Liver (tissue), 9 donors: ENCODE measurements around the gene PABPN1L. TPM values are rescaled to one million over a fixed set of nuclear protein-coding genes. Genes with fewer than 3 reads are reported as not detected.

Experiments used
- DNase-seq: peaks from one replicate; pipeline ENCODE4 v3.0.0-alpha.2; 2017; ENCODE audit warnings: low spot score
- H3K27ac ChIP-seq, 2 donors: one replicate each; pipeline ENCODE4 v1.7.0; 2013; ENCODE audit warnings: inconsistent platforms in 2 of 2, low read length in 2 of 2, control low read depth in 1 of 2, low read depth in 1 of 2, mild to moderate bottlenecking in 1 of 2
- H3K27me3 ChIP-seq, 4 donors: one replicate each; pipeline versions ENCODE4 v1.6.1 to v1.7.0; 2013; ENCODE audit warnings: low read length in 3 of 4, inconsistent platforms in 1 of 4, mild to moderate bottlenecking in 1 of 4, moderate library complexity in 1 of 4; ENCODE audit not compliant: control insufficient read depth in 4 of 4, insufficient read depth in 4 of 4
- H3K36me3 ChIP-seq, 4 donors: one replicate each; pipeline versions ENCODE4 v1.6.1 to v1.7.0; 2013; ENCODE audit warnings: low read length in 3 of 4, mild to moderate bottlenecking in 3 of 4, low read depth in 1 of 4, moderate library complexity in 1 of 4; ENCODE audit not compliant: control insufficient read depth in 4 of 4, insufficient read depth in 3 of 4
- H3K4me1 ChIP-seq, 4 donors: one replicate each; pipeline versions ENCODE4 v1.6.1 to v1.7.0; 2013; ENCODE audit warnings: low read length in 3 of 4, mild to moderate bottlenecking in 3 of 4, moderate library complexity in 1 of 4; ENCODE audit not compliant: control insufficient read depth in 4 of 4, insufficient read depth in 4 of 4
- H3K4me3 ChIP-seq, 3 donors: one replicate each; pipeline versions ENCODE4 v1.6.1 to v1.7.0; 2013; ENCODE audit warnings: low read length in 3 of 3, control low read depth in 1 of 3, low read depth in 1 of 3, mild to moderate bottlenecking in 1 of 3
- H3K9ac ChIP-seq, 2 donors: one replicate each; pipeline ENCODE4 v1.7.0; 2013; ENCODE audit warnings: low read length in 2 of 2, mild to moderate bottlenecking in 2 of 2, moderate library complexity in 2 of 2, control low read depth in 1 of 2, low read depth in 1 of 2
- H3K9me3 ChIP-seq, 4 donors: one replicate each; pipeline versions ENCODE4 v1.6.1 to v1.7.0; 2013; ENCODE audit warnings: low read length in 3 of 4; ENCODE audit not compliant: control insufficient read depth in 4 of 4
- EGR1 ChIP-seq, 2 donors: IDR thresholded peaks; 2 replicates each; pipeline ENCODE4 v1.6.1; 2016 to 2018; ENCODE audit warnings: antibody characterized with exemption in 2 of 2, low read depth in 2 of 2
- FOXA1 ChIP-seq: IDR thresholded peaks from 2 replicates; pipeline ENCODE4 v1.6.1; 2016; ENCODE audit warnings: antibody characterized with exemption
- GABPA ChIP-seq, 2 donors: IDR thresholded peaks in 1 of 2; conservative IDR thresholded peaks in 1 of 2; 2 replicates each; pipeline ENCODE4 v1.6.1; 2016; ENCODE audit warnings: antibody characterized with exemption in 2 of 2, mild to moderate bottlenecking in 1 of 2, moderate library complexity in 1 of 2
- HNF4A ChIP-seq, 2 donors: conservative IDR thresholded peaks; 2 replicates each; pipeline ENCODE4 v1.6.1; 2016; ENCODE audit warnings: antibody characterized with exemption in 2 of 2, mild to moderate bottlenecking in 2 of 2
- HNF4G ChIP-seq: IDR thresholded peaks from 2 replicates; pipeline ENCODE4 v1.6.1; 2016; ENCODE audit warnings: antibody characterized with exemption
- JUND ChIP-seq, 2 donors: IDR thresholded peaks; 2 replicates each; pipeline ENCODE4 v1.6.1; 2016; ENCODE audit warnings: antibody characterized with exemption in 2 of 2
- NR2F2 ChIP-seq: IDR thresholded peaks from 2 replicates; pipeline ENCODE4 v1.6.1; 2016; ENCODE audit warnings: antibody characterized with exemption
- RAD21 ChIP-seq, 2 donors: IDR thresholded peaks; 2 replicates each; pipeline ENCODE4 v1.6.1; 2016; ENCODE audit warnings: antibody characterized with exemption in 2 of 2, mild to moderate bottlenecking in 2 of 2
- REST ChIP-seq: IDR thresholded peaks from 2 replicates; pipeline ENCODE4 v1.6.1; 2016; ENCODE audit warnings: antibody characterized with exemption, mild to moderate bottlenecking
- RXRA ChIP-seq, 2 donors: IDR thresholded peaks; 2 replicates each; pipeline ENCODE4 v1.6.1; 2017 to 2018; ENCODE audit warnings: antibody characterized with exemption in 2 of 2, mild to moderate bottlenecking in 1 of 2
- SP1 ChIP-seq: IDR thresholded peaks from 2 replicates; pipeline ENCODE4 v1.6.1; 2018; ENCODE audit warnings: antibody characterized with exemption, mild to moderate bottlenecking
- TAF1 ChIP-seq: conservative IDR thresholded peaks from 2 replicates; pipeline ENCODE4 v1.6.1; 2016; ENCODE audit warnings: antibody characterized with exemption, mild to moderate bottlenecking
- YY1 ChIP-seq: IDR thresholded peaks from 2 replicates; pipeline ENCODE4 v1.6.1; 2016; ENCODE audit warnings: antibody characterized with exemption, mild to moderate bottlenecking
- WGBS: extraction: QIAGEN DNeasy Blood & Tissue Kit; methylation state at CpG from one replicate; pipeline ENCODE4 v1.1.7; 2013; 5-methylcytosine and 5-hydroxymethylcytosine counted together
- polyA plus RNA-seq, 2 donors: library from polyadenylated mRNA; stranded (reverse) in 1 of 2; unstranded in 1 of 2; fragments of 200-250 nt in 1 of 2; fragments of >200 nt in 1 of 2; fragmentation: Nextera tagmentation in 1 of 2; extraction: Ambion mirVana in 1 of 2; gene quantifications; one replicate each; pipeline versions ENCODE4 v1.2.1 to v1.2.3, GENCODE V29; 2013 to 2015
- total RNA-seq, 2 donors: library from RNA; depleted of rRNA; stranded (reverse); fragments of >200 nt; gene quantifications; one replicate each; pipeline ENCODE4 v1.2.3, GENCODE V29; 2014
- TF ChIP-seq, protein P1 (sequence below): IDR thresholded peaks from 2 replicates; pipeline ENCODE4 v1.6.1; 2016; ENCODE audit warnings: antibody characterized with exemption
- TF ChIP-seq, protein P2 (sequence below): fragments of 150-350 bp; IDR thresholded peaks from 2 replicates; pipeline ENCODE4 v1.5.1; 2017; ENCODE audit warnings: improper control_type of control experiment, low read depth, low read length; ENCODE audit not compliant: missing input control
- donor health status: healthy.
- donor health status: healthy.
- donor health status: healthy.
- donor health status: healthy.
- donor health status: healthy.

The PABPN1L gene
- total and polyA plus RNA-seq, 4 donors: 0.09 TPM; not detected in 3

GRCh38 chr16:88881007-88881615 lies 14.7 kb upstream of the PABPN1L start:
- peaks cover 0 to 10% (median 2%) of the 10 kb centered on the region in 4 donors for H3K36me3 ChIP-seq
- TF ChIP-seq, protein P1, sequence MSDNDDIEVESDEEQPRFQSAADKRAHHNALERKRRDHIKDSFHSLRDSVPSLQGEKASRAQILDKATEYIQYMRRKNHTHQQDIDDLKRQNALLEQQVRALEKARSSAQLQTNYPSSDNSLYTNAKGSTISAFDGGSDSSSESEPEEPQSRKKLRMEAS: no peak
- TF ChIP-seq EGR1 (IDR thresholded peaks at IDR 0.05; ENCODE audit: low read depth in 2 of 2): no peak
- TF ChIP-seq YY1: no peak
- TF ChIP-seq JUND (IDR thresholded peaks at IDR 0.05): no peak
- TF ChIP-seq TAF1: no peak
- H3K27ac ChIP-seq: peak overlapping the region; percentile 76 to 88
- H3K9me3 ChIP-seq: no peaks in the 10 kb centered on the region
- WGBS: 35% methylated on average over 46 of the region's 46 CpGs
- no peak for DNase-seq
- H3K27me3 ChIP-seq: no peaks in the 10 kb centered on the region
- no peak overlapping the region for H3K9ac ChIP-seq
- peaks cover 16 to 57% (median 34%) of the 10 kb centered on the region in 4 donors for H3K4me1 ChIP-seq
- H3K4me3 ChIP-seq: peak overlapping the region in 2 of 3 donors; percentile 15 to 33

GRCh38 chr16:88880226-88881006 lies 14.0 kb upstream of the PABPN1L start:
- H3K4me3 ChIP-seq: peak overlapping the region in 2 of 3 donors; percentile 15 to 33
- H3K4me1 ChIP-seq: peaks cover 15 to 57% (median 34%) of the 10 kb centered on the region in 4 donors
- peak overlapping the region; percentile 76 to 88 for H3K27ac ChIP-seq
- H3K9me3 ChIP-seq: no peaks in the 10 kb centered on the region
- DNase-seq: no peak
- no peaks in the 10 kb centered on the region for H3K27me3 ChIP-seq
- TF ChIP-seq RXRA (IDR thresholded peaks at IDR 0.05) (peak; percentile 91 to 93), SP1 (peak; percentile 87), HNF4A (conservative IDR thresholded peaks at IDR 0.05) (peak; percentile 81 to 87), NR2F2 (no peak), HNF4G (peak; percentile 67), REST (peak; percentile 14)
- WGBS: 30% methylated on average over 36 of the region's 36 CpGs
- peaks cover 0 to 10% (median 2%) of the 10 kb centered on the region in 4 donors for H3K36me3 ChIP-seq
- H3K9ac ChIP-seq: peak overlapping the region in 1 of 2 donors; percentile 19

DNA sequence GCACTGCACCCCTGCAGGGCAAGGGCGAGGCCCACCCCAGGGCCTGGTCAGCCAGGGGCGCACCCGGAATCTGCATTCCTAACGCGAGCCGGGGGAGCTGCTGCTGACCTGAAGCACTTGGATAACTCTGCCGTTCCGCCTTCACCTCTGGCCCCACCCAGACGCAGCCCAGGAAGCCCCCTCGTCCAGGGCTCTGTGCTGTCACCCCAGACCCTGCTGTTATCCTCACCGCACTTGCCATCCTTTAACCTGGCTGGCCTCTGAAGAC lies 13.3 kb upstream of the PABPN1L start:
- no peaks in the 10 kb centered on the region for H3K27me3 ChIP-seq
- WGBS: 80% methylated on average over 11 of the region's 11 CpGs
- H3K36me3 ChIP-seq: peaks cover 0 to 10% (median 2%) of the 10 kb centered on the region in 4 donors
- TF ChIP-seq GABPA (IDR thresholded peaks at IDR 0.05 in 1 of 2, conservative IDR thresholded peaks at IDR 0.05 in 1 of 2) (no peak), JUND (IDR thresholded peaks at IDR 0.05) (no peak), HNF4G (no peak), YY1 (no peak), RXRA (IDR thresholded peaks at IDR 0.05) (no peak), NR2F2 (no peak), RAD21 (IDR thresholded peaks at IDR 0.05) (no peak), REST (no peak), EGR1 (IDR thresholded peaks at IDR 0.05; ENCODE audit: low read depth in 2 of 2) (no peak), FOXA1 (no peak), TAF1 (no peak)
- TF ChIP-seq, protein P2, sequence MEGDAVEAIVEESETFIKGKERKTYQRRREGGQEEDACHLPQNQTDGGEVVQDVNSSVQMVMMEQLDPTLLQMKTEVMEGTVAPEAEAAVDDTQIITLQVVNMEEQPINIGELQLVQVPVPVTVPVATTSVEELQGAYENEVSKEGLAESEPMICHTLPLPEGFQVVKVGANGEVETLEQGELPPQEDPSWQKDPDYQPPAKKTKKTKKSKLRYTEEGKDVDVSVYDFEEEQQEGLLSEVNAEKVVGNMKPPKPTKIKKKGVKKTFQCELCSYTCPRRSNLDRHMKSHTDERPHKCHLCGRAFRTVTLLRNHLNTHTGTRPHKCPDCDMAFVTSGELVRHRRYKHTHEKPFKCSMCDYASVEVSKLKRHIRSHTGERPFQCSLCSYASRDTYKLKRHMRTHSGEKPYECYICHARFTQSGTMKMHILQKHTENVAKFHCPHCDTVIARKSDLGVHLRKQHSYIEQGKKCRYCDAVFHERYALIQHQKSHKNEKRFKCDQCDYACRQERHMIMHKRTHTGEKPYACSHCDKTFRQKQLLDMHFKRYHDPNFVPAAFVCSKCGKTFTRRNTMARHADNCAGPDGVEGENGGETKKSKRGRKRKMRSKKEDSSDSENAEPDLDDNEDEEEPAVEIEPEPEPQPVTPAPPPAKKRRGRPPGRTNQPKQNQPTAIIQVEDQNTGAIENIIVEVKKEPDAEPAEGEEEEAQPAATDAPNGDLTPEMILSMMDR: no peak
- DNase-seq: no peak
- no peak overlapping the region for H3K9ac ChIP-seq
- peak overlapping the region; percentile 33 to 88 for H3K27ac ChIP-seq
- peaks cover 13 to 57% (median 34%) of the 10 kb centered on the region in 4 donors for H3K4me1 ChIP-seq
- peak overlapping the region in 1 of 3 donors; percentile 14 for H3K4me3 ChIP-seq
- H3K9me3 ChIP-seq: no peaks in the 10 kb centered on the region
